ENCODE measurements around the gene GOLGA7B.
"Not testable (repeated sequence)": the region's sequence is repeated elsewhere in the genome, so short reads cannot be mapped to it uniquely, and the experiment has no call there.

GOLGA7B gene

DNA sequence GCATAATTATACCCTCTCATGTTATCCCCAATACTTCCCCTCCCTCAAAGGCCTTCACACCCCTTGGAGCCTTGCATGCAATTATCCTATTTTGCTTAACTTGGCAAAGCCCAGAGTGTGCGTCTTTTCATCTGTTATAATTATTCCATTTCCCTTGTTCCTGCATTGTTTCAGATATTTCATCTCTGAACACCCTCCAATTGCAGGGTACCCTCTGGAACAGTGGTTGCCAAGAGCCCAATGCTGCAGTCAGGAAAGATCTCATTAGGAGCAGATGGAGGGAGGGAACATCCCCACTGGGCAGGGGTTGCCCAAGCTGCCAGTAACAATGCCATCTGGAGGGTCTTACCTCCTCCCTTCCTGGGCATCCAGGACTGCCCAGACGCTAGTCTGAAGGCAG, 18.4 kb upstream of the GOLGA7B start:
- no peak for DNase-seq (ENCODE audit: low spot score)
- TF ChIP-seq, protein P1, sequence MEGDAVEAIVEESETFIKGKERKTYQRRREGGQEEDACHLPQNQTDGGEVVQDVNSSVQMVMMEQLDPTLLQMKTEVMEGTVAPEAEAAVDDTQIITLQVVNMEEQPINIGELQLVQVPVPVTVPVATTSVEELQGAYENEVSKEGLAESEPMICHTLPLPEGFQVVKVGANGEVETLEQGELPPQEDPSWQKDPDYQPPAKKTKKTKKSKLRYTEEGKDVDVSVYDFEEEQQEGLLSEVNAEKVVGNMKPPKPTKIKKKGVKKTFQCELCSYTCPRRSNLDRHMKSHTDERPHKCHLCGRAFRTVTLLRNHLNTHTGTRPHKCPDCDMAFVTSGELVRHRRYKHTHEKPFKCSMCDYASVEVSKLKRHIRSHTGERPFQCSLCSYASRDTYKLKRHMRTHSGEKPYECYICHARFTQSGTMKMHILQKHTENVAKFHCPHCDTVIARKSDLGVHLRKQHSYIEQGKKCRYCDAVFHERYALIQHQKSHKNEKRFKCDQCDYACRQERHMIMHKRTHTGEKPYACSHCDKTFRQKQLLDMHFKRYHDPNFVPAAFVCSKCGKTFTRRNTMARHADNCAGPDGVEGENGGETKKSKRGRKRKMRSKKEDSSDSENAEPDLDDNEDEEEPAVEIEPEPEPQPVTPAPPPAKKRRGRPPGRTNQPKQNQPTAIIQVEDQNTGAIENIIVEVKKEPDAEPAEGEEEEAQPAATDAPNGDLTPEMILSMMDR (IDR thresholded peaks at IDR 0.05; ENCODE audit: extremely low read depth, missing control alignments) = no peak

DNA sequence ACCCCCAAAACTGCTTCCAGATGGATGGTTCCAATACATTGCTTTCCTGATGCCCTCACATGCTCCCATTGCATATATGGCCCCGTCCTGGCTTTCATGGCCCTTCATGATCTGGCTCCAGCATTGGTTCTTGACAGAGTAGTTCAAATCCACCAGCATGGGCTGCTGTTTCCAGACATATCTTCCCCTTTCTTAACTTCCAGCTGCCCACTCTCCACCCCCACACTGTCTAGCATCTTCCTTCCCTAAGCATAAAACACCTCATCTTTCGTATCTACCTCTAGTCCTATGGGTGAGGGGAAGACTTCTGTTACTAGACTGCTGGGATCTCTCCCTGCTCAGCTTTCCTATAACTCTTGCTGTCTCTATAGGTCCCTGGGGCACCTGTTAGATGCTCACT, 13.2 kb upstream of the GOLGA7B start:
- no peak for DNase-seq (ENCODE audit: low spot score)
- TF ChIP-seq, protein P1 (IDR thresholded peaks at IDR 0.05; ENCODE audit: extremely low read depth, missing control alignments) = no peak

DNA sequence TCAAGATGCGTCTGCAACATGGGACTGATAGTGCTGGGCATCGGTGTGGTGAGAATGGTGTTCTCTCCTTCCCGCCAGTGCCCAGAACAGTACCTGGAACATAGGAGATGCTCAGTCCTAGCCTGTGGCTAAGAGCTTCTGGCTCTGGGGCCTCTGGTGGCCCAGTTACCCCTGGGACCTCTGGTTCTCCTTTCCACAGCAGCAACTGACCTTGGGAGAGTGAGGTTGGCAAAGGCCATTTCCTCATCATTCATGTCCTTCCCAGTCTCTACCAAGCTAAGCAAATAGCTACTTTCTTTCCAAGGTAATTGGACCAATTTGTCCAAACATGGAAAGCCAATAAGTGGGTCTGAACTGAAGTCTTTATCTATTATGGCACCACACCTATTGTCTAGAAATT, 11.6 kb upstream of the GOLGA7B start:
- TF ChIP-seq, protein P1 (IDR thresholded peaks at IDR 0.05; ENCODE audit: extremely low read depth, missing control alignments) = no peak
- no peak for DNase-seq (ENCODE audit: low spot score)

DNA sequence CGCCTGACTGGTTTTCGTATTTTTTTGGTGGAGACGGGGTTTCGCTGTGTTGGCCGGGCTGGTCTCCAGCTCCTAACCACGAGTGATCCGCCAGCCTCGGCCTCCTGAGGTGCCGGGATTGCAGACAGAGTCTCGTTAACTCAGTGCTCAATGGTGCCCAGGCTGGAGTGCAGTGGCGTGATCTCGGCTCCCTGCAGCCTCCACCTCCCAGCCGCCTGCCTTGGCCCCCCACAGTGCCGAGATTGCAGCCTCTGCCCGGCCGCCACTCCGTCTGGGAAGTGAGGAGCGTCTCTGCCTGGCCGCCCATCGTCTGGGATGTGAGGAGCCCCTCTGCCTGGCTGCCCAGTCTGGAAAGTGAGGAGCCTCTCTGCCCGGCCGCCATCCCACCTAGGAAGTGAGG, 8.5 kb upstream of the GOLGA7B start:
- DNase-seq (ENCODE audit: low spot score) = not testable (repeated sequence)

DNA sequence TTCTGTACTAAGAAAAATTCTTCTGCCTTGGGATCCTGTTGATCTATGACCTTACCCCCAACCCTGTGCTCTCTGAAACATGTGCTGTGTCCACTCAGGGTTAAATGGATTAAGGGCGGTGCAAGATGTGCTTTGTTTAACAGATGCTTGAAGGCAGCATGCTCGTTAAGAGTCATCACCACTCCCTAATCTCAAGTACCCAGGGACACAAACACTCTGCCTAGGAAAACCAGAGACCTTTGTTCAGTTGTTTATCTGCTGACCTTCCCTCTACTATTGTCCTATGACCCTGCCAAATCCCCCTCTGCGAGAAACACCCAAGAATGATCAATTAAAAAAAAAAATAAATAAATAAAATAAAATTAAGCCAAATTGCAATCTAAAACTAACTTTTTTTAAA, 7.5 kb upstream of the GOLGA7B start:
- DNase-seq (ENCODE audit: low spot score) = not testable (repeated sequence)

DNA sequence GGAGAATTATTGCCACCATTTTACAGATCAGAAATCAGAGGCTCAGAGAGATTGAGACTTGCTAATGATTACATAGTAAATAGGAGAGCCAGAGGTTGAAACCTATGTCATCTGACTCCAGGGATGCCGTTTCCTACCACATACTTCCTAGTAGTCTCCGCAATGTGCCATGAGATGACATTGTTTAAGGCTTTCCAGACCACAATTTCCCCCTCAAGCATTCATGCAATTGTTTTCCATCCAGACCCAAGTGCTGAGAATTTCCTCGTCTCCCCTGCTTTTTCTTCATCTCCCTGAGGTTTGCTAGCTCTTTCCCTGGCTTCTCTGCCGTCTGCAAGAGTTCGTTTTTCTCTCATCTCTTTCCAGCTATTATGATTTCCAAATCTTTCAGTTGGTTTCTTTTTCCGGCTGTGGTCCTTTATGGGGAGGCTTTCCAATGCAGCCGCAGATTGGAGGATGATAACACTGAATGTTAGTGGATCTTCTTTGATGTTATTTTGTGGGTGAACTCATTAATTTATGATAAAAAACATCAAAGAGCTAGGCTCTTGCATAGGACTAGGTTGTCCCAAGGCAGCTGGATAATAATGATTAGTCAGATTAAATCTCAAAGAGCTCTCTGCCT, 6.9 kb upstream of the GOLGA7B start:
- TF ChIP-seq, protein P1 (IDR thresholded peaks at IDR 0.05; ENCODE audit: extremely low read depth, missing control alignments) = no peak
- no peak for DNase-seq (ENCODE audit: low spot score)

DNA sequence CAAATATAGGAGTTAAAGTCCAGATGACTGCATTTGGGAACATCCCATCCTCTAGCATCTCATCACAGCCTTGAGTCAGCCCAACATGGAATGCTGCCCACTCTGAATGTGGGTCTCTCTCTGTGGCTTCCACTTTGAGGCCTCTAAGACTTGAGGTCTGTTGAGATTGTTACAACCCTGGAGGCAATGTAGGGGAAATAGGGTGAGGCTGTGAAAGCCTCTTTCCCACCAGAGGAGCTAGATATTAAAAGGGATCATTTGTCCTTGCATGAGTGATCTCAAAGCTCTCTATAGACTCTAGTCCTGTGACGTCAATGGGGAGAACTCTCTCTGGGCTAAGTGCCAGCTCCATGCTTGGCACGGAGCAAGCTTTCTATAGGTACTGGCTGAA, 6.4 kb upstream of the GOLGA7B start:
- DNase-seq (ENCODE audit: low spot score) = no peak
- TF ChIP-seq, protein P1 (IDR thresholded peaks at IDR 0.05; ENCODE audit: extremely low read depth, missing control alignments) = no peak

DNA sequence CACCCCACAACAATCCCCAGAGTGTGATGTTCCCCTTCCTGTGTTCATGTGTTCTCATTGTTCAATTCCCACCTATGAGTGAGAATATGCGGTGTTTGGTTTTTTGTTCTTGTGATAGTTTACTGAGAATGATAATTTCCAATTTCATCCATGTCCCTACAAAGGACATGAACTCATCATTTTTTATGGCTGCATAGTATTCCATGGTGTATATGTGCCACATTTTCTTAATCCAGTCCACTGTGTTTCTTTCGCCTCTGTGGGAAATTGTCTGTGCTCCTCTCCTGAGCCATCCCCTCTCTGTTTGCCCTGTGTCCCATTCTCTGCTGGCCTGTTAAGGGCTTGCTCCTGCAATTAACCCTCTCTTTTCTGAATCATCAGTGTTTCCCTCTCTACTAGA, 5.7 kb upstream of the GOLGA7B start:
- DNase-seq (ENCODE audit: low spot score) = not testable (repeated sequence)

DNA sequence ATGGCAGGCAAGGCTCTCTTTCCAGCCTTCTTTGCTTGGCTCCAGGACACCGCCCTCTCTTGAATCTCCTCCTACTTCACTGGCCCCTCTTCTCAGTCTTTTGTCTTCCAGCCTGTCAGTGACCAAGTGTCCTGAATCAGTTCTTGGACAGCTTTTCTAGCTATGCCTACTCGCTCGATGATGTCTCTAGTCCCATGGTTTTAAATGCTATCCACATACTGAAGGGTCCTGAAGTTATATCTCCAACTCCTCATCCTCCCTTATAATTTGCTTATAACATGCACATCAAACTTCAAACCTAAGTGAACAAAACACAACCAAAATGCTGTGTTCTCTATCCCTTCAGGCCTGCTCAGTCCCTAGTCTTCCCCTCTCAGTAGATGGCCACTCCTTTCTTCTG, 5.0 kb upstream of the GOLGA7B start:
- TF ChIP-seq, protein P1 (IDR thresholded peaks at IDR 0.05; ENCODE audit: extremely low read depth, missing control alignments) = no peak
- DNase-seq (ENCODE audit: low spot score) = no peak
